Tibial nerve (tissue), 4 donors: ENCODE results near the gene TTC33. TPM values are rescaled to one million over a fixed set of nuclear protein-coding genes. Genes with fewer than 3 reads are reported as not detected.

Experiments used
- DNase-seq, 2 donors: peaks; one replicate each; pipeline ENCODE4 v3.0.0-alpha.2; 2019; ENCODE audit warnings: low spot score in 2 of 2
- H3K27ac ChIP-seq, 4 donors: fragments of 200-600 bp; sonication (generic) in 3 of 4; one replicate each; pipeline ENCODE4 v1.5.1; 2017 to 2019; ENCODE audit warnings: mild to moderate bottlenecking in 1 of 4
- H3K27me3 ChIP-seq, 2 donors: fragments of 200-600 bp; sonication (generic) in 1 of 2; one replicate each; pipeline versions ENCODE4 v1.5.1 to v1.6.0; 2017 to 2019
- H3K36me3 ChIP-seq, 3 donors: fragments of 200-600 bp; sonication (generic); one replicate each; pipeline ENCODE4 v1.5.1; 2018 to 2019
- H3K4me1 ChIP-seq, 4 donors: fragments of 200-600 bp; sonication (generic) in 3 of 4; one replicate each; pipeline ENCODE4 v1.5.1; 2017 to 2019
- H3K4me3 ChIP-seq, 4 donors: fragments of 200-600 bp; sonication (generic) in 3 of 4; one replicate each; pipeline ENCODE4 v1.5.1; 2017 to 2019; ENCODE audit warnings: mild to moderate bottlenecking in 1 of 4, moderate library complexity in 1 of 4
- H3K9me3 ChIP-seq, 4 donors: fragments of 200-600 bp; sonication (generic) in 3 of 4; one replicate each; pipeline ENCODE4 v1.5.1; 2017 to 2019
- EP300 ChIP-seq, 2 donors: sonication (generic); formaldehyde crosslinking; IDR thresholded peaks; one replicate each; pipeline ENCODE4 v1.6.1; 2017; ENCODE audit warnings: antibody characterized with exemption in 2 of 2, mild to moderate bottlenecking in 1 of 2
- POLR2A ChIP-seq, 2 donors: fragments of 450-650 bp; IDR thresholded peaks; one replicate each; pipeline ENCODE4 v1.6.1; 2017; ENCODE audit warnings: antibody characterized with exemption in 2 of 2, mild to moderate bottlenecking in 2 of 2, moderate library complexity in 2 of 2
- WGBS, 2 donors: methylation state at CpG; one replicate each; pipeline ENCODE4 v1.1.5; 2018; 5-methylcytosine and 5-hydroxymethylcytosine counted together
- total RNA-seq, 4 donors: library from RNA; depleted of rRNA; stranded (reverse); fragments of >200 nt; gene quantifications; one replicate each; pipeline ENCODE4 v1.1.0, GENCODE V29; 2016
- TF ChIP-seq, protein P1 (sequence below), 5 experiments: fragments of 200-600 bp in 3 of 5; fragments of 450-650 bp in 2 of 5; sonication (generic) in 3 of 5; IDR thresholded peaks; one replicate each; pipeline ENCODE4 v1.5.1; 2016 to 2019; ENCODE audit warnings: antibody characterized with exemption in 5 of 5, mild to moderate bottlenecking in 3 of 5, moderate library complexity in 2 of 5

The TTC33 gene
- total RNA-seq, 4 donors from 2014 or later, result 11.4 to 27.1 (median 19.9) TPM

DNA sequence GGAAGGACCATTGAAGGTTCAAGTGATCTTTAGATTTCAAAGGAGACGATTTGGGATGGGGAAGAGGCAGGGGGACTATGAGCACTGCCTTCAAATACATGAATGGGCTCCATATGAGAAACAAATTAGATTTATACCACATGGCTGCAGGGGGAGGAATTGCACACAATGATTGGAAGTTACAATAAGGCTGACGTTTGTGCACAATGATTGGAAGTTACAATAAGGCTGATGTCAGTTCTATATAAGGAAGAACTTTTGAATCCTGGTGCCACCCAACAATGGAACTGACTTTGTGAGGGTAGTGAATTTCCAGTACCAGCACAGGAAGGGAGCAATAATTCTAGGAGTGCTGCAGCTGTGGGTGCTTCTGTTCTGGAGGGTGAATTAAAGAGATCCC, 171.7 kb downstream of the TTC33 start:
- Histone ChIP-seq H3K27ac (no peak overlapping the region), H3K27me3 (no peaks in the 10 kb centered on the region), H3K36me3 (no peaks in the 10 kb centered on the region), H3K4me1 (no peaks in the 10 kb centered on the region), H3K4me3 (no peak overlapping the region), H3K9me3 (no peaks in the 10 kb centered on the region)
- no peak for TF ChIP-seq POLR2A (IDR thresholded peaks at IDR 0.05)
- TF ChIP-seq, protein P1, sequence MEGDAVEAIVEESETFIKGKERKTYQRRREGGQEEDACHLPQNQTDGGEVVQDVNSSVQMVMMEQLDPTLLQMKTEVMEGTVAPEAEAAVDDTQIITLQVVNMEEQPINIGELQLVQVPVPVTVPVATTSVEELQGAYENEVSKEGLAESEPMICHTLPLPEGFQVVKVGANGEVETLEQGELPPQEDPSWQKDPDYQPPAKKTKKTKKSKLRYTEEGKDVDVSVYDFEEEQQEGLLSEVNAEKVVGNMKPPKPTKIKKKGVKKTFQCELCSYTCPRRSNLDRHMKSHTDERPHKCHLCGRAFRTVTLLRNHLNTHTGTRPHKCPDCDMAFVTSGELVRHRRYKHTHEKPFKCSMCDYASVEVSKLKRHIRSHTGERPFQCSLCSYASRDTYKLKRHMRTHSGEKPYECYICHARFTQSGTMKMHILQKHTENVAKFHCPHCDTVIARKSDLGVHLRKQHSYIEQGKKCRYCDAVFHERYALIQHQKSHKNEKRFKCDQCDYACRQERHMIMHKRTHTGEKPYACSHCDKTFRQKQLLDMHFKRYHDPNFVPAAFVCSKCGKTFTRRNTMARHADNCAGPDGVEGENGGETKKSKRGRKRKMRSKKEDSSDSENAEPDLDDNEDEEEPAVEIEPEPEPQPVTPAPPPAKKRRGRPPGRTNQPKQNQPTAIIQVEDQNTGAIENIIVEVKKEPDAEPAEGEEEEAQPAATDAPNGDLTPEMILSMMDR (IDR thresholded peaks at IDR 0.05), result no peak
- DNase-seq, result no peak
- 56 to 65% methylated on average over 2 of the region's 2 CpGs for WGBS, 2 donors

DNA sequence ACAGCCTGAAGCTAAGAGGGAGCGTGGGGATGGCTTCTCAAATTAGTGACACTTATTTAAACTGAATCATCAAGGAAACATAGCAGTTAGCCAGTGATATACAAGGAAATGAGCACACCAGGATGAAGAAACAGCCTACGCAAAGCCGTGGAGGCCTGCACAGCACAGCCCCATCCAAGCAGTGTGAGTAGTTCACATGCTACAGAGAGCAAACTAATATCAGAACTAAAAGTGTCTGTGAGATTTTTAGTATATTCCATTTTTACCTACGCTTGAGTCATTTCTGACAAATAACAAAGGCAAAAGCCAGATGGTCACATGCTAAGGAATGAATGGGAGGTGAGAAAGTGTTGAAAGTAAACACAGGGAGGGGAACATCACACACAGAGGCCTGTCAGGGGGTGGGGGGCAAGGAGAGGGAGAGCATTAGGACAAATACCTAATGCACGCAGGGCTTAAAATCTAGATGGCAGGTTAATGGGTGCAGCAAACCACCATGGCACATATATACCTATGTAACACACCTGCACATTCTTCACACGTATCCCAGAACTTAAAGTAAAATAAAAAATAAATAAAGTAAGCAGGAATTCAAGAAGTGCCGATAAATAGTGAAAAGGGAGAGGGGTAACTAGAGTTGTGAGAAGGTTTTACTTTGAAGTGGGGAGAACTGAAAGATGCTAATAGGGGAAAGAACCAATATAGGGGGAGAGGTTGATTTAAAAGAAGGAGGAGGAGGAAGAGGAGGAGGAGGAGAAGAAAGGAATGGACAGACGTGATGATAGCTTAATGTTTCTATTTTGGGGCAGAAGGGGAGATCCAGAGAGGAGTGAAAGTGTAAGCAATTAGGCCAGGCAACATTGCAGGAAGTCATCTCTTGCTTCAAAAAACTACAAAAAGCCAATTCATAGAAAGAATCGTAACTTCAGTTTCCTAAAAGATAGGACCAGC, 177.0 kb downstream of the TTC33 start:
- Histone ChIP-seq H3K27ac (no peak overlapping the region), H3K36me3 (no peaks in the 10 kb centered on the region), H3K9me3 (no peaks in the 10 kb centered on the region), H3K4me1 (no peaks in the 10 kb centered on the region), H3K4me3 (no peak overlapping the region), H3K27me3 (no peaks in the 10 kb centered on the region)
- TF ChIP-seq POLR2A (IDR thresholded peaks at IDR 0.05), result no peak
- no peak for TF ChIP-seq EP300 (IDR thresholded peaks at IDR 0.05)
- TF ChIP-seq, protein P1 (IDR thresholded peaks at IDR 0.05), result no peak
- WGBS, 2 donors, result 71 to 73% methylated on average over 9 of the region's 9 CpGs
- no peak for DNase-seq

DNA sequence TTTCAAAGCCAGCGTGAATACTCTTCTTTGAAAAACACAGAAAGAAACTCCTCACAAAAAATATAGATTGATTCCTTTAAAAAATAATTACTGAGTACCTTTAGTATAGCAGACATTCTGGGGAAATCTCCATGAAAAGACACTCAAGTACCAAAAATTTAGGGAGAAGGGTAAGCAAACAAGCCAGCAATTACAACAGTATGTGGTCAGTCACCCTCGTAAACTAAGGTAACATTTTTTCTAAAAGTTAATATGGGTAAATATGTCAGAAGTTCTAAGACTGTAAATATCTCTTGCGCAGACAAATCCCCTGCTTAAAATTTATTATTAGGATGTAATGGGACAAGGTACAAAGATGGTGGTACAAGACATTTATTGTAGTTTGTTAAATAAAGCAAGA, 178.0 kb downstream of the TTC33 start:
- 89 to 95% methylated on average over 3 of the region's 3 CpGs for WGBS, 2 donors
- H3K36me3 ChIP-seq, result no peaks in the 10 kb centered on the region
- H3K9me3 ChIP-seq, result no peaks in the 10 kb centered on the region
- H3K4me3 ChIP-seq, result no peak overlapping the region
- TF ChIP-seq POLR2A (IDR thresholded peaks at IDR 0.05) (no peak), EP300 (IDR thresholded peaks at IDR 0.05) (no peak)
- TF ChIP-seq, protein P1 (IDR thresholded peaks at IDR 0.05), result no peak
- no peaks in the 10 kb centered on the region for H3K27me3 ChIP-seq
- H3K4me1 ChIP-seq, result no peaks in the 10 kb centered on the region
- DNase-seq, result no peak
- H3K27ac ChIP-seq, result no peak overlapping the region

DNA sequence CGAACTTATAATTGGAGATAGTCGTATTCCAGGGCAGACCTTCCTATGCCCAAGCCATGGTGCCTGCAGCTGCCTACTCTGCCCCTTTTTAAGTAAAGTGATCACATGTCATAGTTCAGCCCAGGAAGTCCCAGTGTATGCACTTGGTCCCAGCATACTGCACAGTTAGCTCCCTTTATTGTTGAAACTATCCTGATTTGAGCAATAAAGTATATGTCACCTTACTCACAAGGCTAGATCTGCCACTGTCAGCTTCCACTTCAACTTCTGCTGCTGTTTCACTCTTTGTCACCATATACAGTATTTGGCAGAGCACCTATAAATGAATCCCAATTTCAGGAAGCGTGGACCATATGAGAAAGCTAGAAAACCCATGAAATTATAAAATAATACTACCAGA, 179.8 kb downstream of the TTC33 start:
- no peak for DNase-seq
- 86 to 94% methylated on average over 3 of the region's 3 CpGs for WGBS, 2 donors
- no peaks in the 10 kb centered on the region for H3K9me3 ChIP-seq
- H3K27me3 ChIP-seq, result no peaks in the 10 kb centered on the region
- TF ChIP-seq POLR2A (IDR thresholded peaks at IDR 0.05) (no peak), EP300 (IDR thresholded peaks at IDR 0.05) (no peak)
- TF ChIP-seq, protein P1 (IDR thresholded peaks at IDR 0.05), result no peak
- H3K4me1 ChIP-seq, result no peaks in the 10 kb centered on the region
- H3K36me3 ChIP-seq, result no peaks in the 10 kb centered on the region
- no peak overlapping the region for H3K27ac ChIP-seq
- no peak overlapping the region for H3K4me3 ChIP-seq

DNA sequence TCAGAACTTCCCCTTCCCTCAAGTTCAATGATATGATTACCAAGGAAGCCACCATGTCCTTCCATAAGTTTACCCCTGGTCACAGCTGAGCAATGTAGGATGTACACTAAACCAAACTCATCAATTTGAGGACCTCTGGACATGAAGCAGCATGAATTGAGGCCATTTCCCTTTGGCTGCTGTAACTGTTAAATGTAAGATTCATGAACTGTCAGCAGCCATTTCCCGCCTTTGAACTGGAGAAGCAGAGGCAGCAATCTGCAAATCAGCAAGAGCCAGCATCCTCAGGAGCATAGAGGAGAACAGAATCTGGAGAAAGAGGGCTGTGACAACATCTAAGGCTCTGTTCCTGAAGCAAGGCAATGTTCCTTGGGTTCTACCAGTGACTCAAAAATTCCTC, 180.3 kb downstream of the TTC33 start:
- no peaks in the 10 kb centered on the region for H3K4me1 ChIP-seq
- no peaks in the 10 kb centered on the region for H3K27me3 ChIP-seq
- TF ChIP-seq POLR2A (IDR thresholded peaks at IDR 0.05), result no peak
- TF ChIP-seq, protein P1 (IDR thresholded peaks at IDR 0.05), result no peak
- no peak for TF ChIP-seq EP300 (IDR thresholded peaks at IDR 0.05)
- 93 to 94% methylated on average over 1 of the region's 1 CpG for WGBS, 2 donors
- DNase-seq, result no peak
- H3K9me3 ChIP-seq, result no peaks in the 10 kb centered on the region
- H3K36me3 ChIP-seq, result no peaks in the 10 kb centered on the region
- H3K27ac ChIP-seq, result no peak overlapping the region
- H3K4me3 ChIP-seq, result no peak overlapping the region
